ENCODE measurements around the gene HOXA11.

GRCh38 chr7:27204851-27205322 lies 19.9 kb upstream of the HOXA11 start:
- TF ChIP-seq EP300 (conservative IDR thresholded peaks at IDR 0.05; ENCODE audit: poor library complexity, severe bottlenecking) (no peak), EZH2 (IDR thresholded peaks at IDR 0.05; ENCODE audit: borderline replicate concordance, insufficient read depth, low read length, poor library complexity, severe bottlenecking) (peak; percentile 69), CTCF (IDR thresholded peaks at IDR 0.05; ENCODE audit: poor library complexity, severe bottlenecking) (no peak), RAD21 (conservative IDR thresholded peaks at IDR 0.05) (no peak), SMC3 (conservative IDR thresholded peaks at IDR 0.05; ENCODE audit: poor library complexity) (no peak), POLR2AphosphoS5 (IDR thresholded peaks at IDR 0.05) (no peak), TAF1 (IDR thresholded peaks at IDR 0.05; ENCODE audit: low read depth) (no peak)
- TF ChIP-seq, protein P1, sequence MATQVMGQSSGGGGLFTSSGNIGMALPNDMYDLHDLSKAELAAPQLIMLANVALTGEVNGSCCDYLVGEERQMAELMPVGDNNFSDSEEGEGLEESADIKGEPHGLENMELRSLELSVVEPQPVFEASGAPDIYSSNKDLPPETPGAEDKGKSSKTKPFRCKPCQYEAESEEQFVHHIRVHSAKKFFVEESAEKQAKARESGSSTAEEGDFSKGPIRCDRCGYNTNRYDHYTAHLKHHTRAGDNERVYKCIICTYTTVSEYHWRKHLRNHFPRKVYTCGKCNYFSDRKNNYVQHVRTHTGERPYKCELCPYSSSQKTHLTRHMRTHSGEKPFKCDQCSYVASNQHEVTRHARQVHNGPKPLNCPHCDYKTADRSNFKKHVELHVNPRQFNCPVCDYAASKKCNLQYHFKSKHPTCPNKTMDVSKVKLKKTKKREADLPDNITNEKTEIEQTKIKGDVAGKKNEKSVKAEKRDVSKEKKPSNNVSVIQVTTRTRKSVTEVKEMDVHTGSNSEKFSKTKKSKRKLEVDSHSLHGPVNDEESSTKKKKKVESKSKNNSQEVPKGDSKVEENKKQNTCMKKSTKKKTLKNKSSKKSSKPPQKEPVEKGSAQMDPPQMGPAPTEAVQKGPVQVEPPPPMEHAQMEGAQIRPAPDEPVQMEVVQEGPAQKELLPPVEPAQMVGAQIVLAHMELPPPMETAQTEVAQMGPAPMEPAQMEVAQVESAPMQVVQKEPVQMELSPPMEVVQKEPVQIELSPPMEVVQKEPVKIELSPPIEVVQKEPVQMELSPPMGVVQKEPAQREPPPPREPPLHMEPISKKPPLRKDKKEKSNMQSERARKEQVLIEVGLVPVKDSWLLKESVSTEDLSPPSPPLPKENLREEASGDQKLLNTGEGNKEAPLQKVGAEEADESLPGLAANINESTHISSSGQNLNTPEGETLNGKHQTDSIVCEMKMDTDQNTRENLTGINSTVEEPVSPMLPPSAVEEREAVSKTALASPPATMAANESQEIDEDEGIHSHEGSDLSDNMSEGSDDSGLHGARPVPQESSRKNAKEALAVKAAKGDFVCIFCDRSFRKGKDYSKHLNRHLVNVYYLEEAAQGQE (IDR thresholded peaks at IDR 0.05; ENCODE audit: borderline replicate concordance) = no peak
